ENCODE data around the gene TAF11L6.

GRCh38 chr5:17482790-17483189 lies 45.7 kb upstream of the TAF11L6 start:
- TF ChIP-seq EZH2 (IDR thresholded peaks at IDR 0.05; ENCODE audit: borderline replicate concordance) (no peak), CTCF (IDR thresholded peaks at IDR 0.05; ENCODE audit: poor library complexity) (no peak), EZH2phosphoT487 (IDR thresholded peaks at IDR 0.05; ENCODE audit: low read depth, severe bottlenecking, unreplicated experiment) (no peak)

Data from hepatocyte (in vitro differentiated cells).